ENCODE results near the gene SLC17A1.

Gene SLC17A1

DNA sequence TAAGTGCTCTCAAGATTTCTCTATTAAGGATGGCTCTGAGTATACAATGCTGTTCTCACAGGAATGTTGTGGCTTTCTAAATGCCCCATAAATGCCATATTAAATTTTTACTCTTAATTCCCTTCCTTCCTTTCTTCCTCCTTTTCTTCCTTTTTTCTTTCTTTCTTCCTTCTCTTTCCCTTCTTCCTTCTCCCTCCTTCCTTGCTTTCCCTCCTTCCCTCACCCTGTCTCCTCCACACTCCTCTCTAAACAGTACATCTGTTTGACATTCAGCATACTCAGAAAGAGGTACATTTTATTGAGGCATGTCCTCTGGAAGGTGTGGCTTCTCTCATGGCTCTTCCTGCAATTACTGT is 433 bp upstream of the SLC17A1 start:
- DNase-seq (ENCODE audit: low spot score) = no peak

DNA sequence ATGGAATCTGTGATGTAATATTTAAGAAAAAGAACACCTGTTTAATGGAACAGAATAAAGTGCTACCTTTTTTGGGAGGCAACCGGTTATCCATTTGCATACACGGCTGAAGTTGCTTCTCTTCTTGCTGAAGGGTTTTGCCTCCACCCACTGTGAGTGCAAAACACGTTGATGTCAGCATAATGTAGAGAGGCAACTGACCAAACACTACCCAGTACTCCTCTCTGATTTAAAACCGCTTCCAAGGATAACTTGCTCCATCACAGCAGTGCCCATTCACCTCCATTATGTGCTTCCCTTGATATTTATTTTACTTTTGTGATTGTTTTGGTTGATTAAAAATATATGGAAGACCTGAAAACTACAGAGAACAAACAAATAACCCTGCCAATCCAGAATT is 1.4 kb downstream of the SLC17A1 start:
- no peak for DNase-seq (ENCODE audit: low spot score)

DNA sequence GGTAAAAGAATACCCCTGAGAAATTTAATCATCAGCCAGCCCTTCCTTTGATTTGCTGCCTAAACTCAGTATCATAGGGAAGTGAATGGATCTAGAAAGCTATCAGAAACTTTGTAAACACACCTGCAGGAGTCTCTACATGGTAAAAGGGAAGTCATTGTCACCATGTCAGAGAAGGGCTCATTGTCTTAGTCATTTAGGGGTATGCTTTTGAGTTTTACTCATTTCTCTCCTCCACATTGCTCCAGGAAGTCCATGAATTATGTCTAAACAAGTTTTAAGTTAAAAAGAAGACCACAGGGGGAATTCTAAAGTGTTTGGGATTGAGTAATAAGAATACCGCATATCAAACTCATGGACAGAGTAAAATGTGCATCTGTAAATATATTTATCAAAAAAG is 2.5 kb downstream of the SLC17A1 start:
- DNase-seq (ENCODE audit: low spot score) = no peak

DNA sequence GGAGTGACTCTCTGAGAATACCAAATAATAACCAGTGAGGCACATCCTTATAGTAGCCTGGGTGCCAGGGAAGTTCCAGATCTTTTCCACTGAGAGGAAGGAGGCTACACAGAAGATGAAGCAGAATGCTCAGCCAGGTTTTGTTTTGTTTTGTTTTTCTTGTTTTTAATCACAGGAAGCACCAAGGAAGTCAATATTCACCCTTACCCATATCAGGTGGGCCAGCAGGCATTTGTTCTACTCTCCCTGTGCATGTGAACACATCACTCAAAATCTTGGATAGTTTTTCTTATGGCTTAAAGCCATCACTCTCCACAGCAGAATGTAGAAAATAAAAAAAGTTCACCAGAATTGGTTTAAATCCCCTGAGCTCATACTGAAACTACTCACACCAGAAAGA is 10.5 kb downstream of the SLC17A1 start:
- no peak for DNase-seq (ENCODE audit: low spot score)

DNA sequence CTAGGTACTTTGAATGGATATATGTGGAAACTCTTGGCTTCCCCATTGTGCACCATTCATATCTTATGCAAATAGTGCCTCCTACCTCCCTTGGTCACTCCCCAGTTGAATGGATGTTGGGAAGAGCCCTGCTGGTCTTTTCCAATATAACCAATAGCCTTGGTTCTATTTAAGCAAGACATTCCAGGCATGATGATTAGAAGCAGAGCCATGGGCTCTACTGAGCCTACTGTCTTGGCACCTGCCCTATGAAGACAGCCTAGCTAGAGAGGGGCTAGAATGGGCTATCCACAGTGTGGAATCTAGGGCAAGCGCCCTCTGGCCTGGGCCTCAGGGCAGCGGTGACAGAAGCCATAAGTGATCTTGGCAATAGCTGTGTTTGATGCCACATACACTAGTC is 15.6 kb downstream of the SLC17A1 start:
- DNase-seq (ENCODE audit: low spot score) = no peak

DNA sequence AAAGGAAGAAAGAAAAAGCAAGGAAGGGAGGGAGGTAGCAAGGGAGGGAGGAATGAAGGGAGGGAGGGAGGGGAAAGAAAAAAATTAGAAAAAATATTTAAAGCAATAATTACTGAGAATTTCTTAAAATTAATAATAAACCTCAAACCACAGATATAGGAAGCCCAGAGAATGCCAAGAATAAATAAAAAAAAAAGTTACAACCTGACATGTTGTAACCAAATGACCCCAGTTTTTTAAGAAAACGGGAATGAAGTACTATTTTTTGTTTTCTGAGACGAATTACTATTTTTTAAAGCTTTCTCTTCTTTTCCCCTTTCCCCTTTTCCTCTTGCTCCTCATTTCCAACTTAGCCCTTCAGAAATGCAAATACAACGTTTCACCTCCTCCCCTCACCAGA is 16.7 kb downstream of the SLC17A1 start:
- DNase-seq (ENCODE audit: low spot score) = no peak

DNA sequence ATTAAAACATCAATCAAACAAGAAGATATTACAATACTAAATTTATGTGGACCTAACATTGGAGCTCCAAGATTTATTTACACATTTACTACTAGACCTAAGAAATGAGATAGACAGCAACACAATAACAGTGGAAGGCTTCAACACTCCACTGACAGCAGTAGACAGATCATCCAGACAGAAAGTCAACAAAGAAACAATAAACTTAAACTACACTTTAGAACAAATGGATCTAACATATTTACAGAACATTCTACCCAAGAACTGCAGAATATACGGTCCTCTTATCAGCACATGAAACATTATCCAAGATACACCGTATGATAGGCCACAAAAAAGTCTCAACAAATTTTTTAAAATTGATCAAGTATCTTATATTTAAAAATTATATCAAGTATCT is 27.0 kb downstream of the SLC17A1 start:
- DNase-seq (ENCODE audit: low spot score) = no peak

DNA sequence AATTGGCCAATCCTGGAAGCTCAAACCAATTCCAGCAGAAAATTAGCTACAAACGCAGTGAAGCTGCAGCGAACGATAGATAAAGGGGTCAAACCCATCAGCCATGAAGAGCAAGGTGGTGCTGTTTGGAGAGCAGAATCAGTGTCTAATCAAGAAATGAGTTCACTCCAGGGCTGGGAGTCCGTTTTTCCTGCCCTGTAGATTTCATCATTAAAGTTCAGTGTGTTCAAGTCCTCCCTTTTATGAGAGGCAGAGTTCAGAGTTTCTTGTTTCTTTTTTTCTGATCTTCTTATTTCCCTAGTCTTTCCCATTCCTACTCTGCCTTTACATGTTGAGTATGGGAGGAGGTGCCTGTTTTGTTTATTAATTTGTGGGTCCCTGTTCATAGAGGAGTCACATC is 30.4 kb downstream of the SLC17A1 start:
- DNase-seq (ENCODE audit: low spot score) = no peak

DNA sequence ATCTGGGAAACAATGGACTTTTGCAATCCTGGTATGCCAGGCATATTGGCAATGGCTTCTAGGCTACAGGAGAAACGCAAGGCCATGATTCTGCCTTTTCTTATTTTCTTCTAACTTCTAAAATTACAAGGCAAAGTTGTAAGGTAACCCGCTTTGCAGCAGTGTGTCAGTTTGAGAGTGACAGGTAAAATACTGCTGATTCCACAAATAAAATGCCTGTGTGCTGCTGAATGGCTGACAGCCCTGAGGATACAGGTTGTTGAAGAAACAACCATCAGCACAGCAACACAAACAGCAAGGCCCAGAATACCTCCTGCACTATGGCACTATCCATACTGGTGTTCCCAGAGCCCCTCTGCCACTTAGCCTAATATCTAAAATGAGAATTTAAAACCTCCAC is 37.1 kb downstream of the SLC17A1 start:
- no peak for DNase-seq (ENCODE audit: low spot score)

DNA sequence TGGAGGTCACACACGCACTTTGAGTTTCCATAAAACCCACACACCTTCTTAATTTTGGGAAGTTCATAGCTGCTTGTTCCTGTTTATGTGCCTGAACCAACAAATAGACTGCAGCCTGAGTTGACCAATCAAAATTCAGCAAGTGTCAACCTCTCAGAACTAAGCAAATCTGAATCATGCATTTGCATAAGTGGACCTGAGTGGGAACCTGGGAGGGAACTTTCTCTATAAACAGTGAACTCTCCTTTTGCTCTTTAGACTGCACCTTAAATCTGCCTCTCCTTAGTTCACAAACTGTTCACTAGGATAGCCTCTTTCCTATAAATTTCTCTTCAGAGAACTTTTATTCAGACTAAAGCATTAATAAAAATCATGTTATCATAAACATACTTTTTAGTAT is 37.9 kb downstream of the SLC17A1 start:
- DNase-seq (ENCODE audit: low spot score) = no peak

DNA sequence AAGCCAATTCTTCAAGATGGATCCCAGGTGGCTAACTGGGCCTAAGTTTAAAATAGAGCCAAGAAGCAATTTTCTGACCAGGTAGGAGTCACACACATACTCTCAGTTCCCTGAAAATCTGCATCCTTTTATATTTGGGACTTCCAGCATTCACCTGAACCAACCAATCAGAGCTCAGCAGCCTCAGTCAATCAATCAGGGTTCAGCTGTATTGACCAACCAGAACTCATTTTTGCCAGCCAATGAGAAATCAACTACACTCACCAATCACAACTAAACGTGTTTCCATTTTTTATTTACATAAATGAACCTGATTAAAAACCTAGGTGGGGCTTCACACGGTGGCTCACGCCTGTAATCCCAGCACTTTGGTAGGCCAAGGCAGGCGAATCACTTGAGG is 39.8 kb downstream of the SLC17A1 start:
- no peak for DNase-seq (ENCODE audit: low spot score)

DNA sequence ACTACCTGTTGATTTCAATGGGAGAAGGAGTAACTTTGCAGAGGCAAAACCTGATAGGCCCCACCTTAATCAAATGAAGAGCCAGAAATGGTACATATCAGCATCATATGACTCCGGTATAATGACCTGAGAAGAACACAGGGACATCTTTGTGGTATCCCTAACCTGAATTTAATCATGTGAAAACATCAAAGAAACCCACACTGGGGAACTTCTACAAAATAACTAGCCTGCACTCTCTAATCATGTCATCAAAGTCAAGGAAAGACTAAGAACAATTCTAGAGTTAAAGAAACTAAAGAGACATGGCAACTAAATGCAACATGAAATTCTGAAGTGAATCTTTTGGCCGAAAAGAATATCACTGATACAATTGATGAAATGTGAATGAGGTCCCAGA is 42.4 kb downstream of the SLC17A1 start:
- no peak for DNase-seq (ENCODE audit: low spot score)

DNA sequence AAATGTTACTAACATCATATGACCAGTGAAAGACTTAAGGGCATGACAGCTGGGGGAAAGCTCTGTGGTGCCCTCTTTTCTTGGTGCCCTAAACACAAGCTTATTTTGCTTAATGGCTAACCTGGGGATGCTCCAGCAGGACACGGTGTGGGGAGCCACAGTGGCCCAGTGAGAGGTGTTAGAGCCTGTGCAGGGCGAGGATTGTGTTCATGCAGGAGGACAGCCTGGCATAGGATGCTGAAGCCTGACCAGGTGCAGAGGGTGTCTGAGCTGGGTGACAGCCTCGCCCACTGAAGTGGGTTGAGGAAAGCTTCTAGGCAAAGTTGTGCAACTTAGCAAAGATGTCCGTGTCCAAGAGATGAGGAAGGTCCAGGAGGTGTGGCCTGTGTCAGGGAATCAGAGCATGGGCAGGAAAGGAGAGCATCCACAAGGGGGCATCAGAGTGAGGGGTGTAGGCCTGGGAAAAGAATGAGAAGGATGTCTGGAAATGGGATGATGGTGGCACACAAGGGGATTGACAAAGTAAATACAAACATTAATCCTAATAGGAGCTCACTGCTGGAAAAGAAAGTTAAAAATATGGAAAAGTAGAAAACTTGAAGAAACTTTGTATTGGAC is 43.4 kb downstream of the SLC17A1 start:
- peak; percentile 61 for DNase-seq (ENCODE audit: low spot score)

DNA sequence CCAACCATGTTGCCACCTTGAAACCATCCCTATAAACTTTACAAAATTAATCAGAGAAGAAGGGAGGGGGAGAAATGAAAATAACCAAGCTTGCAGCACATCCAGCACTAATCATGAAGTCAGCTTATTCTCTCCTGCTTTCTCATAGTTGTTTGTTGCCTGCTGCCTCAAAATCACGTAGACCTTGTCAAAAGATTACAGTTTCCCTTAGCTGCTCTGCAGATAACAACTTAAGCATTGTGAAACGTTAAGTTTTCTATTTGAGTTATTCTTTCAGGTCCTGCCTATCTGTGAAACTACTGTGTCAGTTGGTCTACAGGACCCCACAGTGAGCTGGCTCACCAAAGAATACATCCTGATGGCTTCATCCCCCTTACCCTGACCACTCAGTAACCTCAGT is 44.4 kb downstream of the SLC17A1 start:
- DNase-seq (ENCODE audit: low spot score) = no peak

DNA sequence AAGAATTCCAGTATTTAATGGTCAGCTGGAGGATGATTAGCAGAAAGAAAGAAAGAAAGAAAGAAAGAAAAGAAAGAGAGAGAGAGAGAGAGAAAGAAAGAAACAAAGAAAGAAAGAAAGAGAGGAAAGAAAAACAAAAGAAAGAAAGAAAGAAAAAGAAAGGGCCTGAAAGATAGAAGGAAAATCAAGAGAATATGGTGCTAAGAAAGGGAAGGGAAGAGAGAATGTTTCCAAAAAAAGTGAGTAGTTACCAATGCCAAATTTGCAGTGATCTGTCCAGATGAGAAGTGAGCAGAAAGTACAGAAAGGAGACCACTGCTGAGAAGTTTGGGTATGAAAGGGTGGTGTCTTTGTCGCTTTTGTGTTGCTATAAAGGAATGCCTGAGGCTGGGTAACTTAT is 50.7 kb downstream of the SLC17A1 start:
- DNase-seq (ENCODE audit: low spot score) = no peak

DNA sequence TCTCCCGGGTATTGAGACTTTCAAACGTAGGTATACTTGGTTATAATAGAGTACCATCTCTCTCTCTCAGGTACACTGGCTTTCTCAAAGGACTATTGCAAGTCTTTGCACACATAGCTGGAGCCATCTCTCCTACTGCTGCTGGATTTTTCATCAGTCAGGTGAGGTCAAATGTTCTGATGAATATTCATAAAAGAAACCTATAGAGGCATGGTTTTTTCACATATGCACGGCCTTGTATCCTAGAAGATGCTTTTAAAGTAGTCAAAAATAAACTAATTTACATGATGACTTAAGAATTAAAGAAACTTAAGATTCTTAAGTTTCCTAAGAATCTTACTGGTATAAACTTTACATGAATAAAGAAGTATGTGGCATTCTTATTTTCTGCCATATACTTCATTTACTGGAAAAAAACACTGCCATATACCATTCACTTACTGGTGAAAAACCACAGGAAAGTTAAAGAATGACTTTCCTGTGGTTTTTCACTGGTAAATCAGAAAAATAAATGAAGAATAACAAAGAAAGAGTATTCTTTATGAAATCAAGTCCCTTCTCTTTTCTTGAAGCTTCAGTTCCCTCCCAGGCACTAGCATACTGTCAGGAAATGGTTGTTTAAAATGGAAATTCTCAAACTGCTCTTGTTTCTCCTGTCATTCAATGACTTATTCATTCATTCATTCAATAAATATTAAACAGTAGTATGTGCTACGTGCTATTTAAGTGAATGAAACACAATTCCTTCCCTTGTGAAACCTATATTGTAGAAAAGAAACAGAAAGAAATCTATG is 53.8 kb downstream of the SLC17A1 start:
- DNase-seq (ENCODE audit: low spot score) = no peak

DNA sequence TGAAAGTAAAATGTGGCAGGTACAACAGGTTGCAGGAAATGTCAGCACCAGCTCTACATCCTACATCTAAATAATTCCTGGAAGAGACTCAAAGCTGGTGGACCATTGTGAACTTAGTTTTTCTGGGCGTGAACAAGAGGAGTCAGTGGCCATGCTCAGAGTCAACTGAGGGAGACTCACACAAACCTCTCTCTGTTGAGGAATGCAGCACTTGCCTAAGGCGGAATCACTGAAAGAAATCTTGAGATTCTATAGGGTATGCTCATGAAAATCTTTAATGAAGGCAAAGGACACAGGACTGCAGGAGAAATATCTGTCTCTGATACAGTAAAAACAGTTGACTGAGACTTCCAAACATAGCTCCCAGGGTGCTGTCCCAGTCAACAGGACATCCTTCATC is 54.8 kb downstream of the SLC17A1 start:
- DNase-seq (ENCODE audit: low spot score) = no peak

DNA sequence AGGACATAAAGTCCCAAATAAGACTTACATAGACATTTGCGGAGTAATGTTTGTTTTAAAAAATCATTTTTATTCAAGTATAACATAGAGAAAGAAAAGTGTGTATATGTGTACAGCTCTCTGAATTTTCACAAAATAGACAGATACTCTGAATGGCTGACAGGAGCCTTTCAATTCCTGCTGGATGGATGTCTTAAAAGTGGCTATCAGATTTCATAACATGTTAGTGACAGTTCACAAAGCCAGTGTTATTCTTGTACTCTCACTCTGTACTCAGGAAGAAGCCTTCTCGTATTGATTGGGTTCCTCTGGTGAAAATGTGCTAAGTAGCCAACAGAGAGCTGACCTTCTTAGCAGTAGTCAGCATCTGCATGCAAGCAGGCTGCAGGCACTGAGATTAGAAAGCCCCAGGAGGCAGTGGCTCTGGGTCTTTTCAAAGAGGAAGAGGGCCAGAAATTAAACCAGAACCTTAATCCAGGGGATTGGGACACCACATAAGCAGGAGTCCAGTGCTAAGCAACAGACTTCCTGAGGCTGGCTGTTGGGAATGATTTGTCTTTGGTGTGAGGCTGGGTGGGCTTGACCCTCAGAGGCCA is 57.6 kb downstream of the SLC17A1 start:
- no peak for DNase-seq (ENCODE audit: low spot score)

DNA sequence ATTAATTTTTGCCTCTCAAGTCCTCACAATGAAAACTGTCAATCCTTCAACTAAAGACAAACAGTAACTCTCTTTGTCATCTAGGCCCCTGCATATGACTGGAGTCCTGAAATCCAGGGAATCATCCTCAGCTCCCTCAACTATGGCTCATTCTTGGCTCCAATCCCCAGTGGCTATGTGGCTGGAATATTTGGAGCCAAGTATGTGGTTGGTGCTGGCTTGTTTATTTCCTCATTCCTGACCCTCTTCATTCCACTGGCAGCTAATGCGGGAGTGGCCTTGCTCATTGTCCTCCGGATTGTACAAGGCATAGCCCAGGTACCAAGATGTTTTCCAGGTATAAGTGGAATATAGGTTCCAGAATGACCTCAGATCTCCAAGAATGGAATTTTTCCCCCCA is 61.9 kb downstream of the SLC17A1 start:
- no peak for DNase-seq (ENCODE audit: low spot score)

DNA sequence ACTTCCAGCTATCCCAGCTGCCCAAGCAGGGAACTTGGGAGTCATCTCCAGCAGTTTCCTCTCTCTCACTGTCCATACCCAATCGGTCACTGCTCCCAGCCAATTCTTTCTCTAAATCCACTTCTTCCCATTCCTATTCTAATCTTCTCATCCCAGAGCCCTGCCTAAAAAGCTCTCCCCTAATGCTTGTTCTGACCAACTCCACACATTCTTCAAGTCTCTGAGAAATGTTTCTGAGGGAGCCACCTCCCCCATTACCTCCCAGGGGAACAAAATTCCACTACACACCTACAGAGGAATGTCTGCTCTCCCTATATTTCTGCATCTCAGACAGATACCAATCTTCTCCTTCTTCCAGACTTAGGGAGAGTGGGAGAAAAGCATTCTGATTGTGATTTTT is 63.3 kb downstream of the SLC17A1 start:
- DNase-seq (ENCODE audit: low spot score) = no peak

DNA sequence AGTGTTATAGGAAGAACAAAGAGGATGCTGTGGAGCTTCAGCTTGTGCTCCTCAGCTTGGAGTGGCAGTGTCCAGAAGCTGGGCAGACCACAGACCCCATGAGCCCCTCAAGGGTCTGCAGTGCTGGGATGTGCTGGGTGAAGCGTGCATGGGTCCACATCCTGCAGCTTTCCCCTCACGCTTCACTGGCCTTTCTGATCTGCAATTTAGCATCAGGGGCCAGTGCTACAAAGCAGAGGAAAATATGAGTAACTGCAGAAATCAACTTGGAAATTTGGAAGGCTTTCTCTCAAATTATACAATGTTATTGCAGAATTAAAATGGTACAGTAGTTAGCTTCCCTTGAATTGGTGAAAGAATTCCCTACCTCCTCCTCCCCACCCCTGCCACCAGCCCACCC is 67.2 kb downstream of the SLC17A1 start:
- DNase-seq (ENCODE audit: low spot score) = no peak

DNA sequence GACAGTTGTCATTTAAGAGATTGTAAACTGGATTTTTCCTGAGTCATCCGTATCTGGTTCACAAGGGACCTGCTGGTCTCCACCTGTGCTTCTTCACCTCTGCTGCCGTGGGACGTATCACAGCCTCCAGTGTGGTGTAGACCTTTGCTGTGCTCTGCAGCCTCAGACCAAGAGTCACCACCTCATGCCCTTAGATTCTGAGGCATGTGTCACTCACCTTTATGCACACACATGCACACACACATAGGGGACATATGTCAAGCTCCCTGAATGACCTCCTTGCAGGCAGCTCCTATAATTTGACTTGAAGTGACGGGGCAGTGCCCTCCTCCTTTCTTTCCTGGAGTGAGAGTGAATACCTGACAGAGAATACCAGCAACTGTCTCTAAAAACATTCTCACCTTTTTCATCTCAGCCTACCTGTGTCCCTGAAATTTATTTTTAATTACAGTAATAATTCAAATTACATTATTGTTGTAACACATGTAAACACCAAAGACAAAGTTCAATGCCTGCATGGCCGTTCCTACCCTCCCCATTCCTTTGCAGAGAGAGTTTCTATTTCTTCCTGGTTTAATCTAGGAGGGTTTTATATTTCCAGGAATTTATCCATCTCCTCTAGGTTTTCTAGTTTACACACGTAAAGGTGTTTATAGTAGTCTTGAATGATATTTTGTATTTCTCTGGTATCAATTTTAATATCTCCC is 73.8 kb downstream of the SLC17A1 start:
- DNase-seq (ENCODE audit: low spot score) = no peak

All from iPS-NIHi11 (cell line).